ENCODE measurements around the gene USF1. TPM values are rescaled to one million over a fixed set of nuclear protein-coding genes. Genes with fewer than 3 reads are reported as not detected.
A peak's percentile ranks its signal among the peaks of the same experiment; 100 is the strongest.

The USF1 gene
- total and polyA plus RNA-seq, 11 donors: 20.2 to 51.1 (median 30.7) TPM

DNA sequence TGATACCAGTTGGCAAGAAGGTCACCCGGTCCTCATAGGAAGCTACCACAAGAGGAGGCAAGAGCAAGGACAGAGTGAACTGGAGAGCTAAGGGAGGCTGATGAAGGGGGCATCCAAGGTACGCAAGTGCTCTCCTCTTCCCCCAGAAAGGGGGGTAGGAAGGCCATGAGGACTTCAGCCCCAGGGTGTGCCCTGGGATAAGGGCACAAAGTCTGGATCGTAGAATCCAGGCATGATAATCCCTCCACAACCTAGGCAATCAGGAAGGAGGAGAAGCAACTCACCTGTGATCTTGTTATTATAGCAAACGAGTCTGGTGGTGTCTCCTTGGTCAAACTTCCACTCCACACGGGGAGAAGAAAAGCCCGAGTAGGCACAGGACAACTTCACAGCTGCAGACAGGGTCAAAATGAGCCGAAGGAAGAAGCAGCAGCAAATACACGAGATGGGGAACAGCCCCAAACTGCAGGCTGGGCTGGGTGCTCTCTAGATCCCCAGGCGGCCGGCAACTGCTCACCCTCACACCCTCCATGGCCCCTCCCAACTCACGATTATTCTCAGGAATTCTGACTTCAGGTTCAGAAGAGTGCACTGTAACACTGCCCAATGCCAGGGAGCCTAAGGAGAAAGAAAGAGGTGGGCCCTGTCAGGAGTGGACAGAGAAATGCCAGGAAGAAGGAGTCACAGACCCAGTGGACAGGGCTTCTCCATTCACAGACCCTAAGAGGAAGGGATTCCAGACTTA lies 44.9 kb downstream of the USF1 start:
- H3K4me1 ChIP-seq: peaks cover 0 to 23% (median 6%) of the 10 kb centered on the region in 12 donors
- no peak overlapping the region for H3K4me3 ChIP-seq
- H3K9me3 ChIP-seq: no peaks in the 10 kb centered on the region
- H3K36me3 ChIP-seq: peaks cover 0 to 31% (median 7%) of the 10 kb centered on the region in 9 donors
- intact Hi-C loops (cut with DNase I): loop anchor here in 1 of 10 donors (2.0 kb wide), 1 partner anchor 38 kb away; the partner anchor contains the start of gene TSTD1
- DNase-seq: no peak
- ATAC-seq: no peak
- 76 to 87% (median 80%) methylated on average over 11 of the region's 11 CpGs for WGBS, 4 donors
- no peaks in the 10 kb centered on the region for H3K27me3 ChIP-seq
- H3K27ac ChIP-seq: peak overlapping the region in 1 of 12 donors; percentile 30
- TF ChIP-seq, protein P1, sequence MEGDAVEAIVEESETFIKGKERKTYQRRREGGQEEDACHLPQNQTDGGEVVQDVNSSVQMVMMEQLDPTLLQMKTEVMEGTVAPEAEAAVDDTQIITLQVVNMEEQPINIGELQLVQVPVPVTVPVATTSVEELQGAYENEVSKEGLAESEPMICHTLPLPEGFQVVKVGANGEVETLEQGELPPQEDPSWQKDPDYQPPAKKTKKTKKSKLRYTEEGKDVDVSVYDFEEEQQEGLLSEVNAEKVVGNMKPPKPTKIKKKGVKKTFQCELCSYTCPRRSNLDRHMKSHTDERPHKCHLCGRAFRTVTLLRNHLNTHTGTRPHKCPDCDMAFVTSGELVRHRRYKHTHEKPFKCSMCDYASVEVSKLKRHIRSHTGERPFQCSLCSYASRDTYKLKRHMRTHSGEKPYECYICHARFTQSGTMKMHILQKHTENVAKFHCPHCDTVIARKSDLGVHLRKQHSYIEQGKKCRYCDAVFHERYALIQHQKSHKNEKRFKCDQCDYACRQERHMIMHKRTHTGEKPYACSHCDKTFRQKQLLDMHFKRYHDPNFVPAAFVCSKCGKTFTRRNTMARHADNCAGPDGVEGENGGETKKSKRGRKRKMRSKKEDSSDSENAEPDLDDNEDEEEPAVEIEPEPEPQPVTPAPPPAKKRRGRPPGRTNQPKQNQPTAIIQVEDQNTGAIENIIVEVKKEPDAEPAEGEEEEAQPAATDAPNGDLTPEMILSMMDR (IDR thresholded peaks at IDR 0.05): no peak
- TF ChIP-seq POLR2A (IDR thresholded peaks at IDR 0.05): no peak

DNA sequence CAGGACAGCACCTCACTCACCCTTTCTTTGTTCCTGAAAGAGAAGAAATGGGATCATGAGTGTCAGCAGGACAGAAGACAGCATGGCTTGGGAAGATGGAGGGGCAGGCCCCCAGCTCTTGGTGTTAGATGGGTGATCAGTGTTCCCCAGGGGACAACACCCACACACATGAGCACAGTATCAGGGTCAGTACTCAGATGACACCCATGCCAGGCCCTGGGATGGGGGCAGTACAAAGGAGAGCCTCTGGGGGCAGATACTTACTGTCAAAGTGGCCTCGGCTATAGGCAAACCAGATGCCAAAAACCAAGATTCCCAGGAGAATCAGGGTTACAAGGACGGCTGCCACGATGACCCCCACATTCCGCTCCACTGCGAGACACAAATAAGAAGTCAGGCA lies 46.4 kb downstream of the USF1 start:
- Histone ChIP-seq H3K27ac (no peak overlapping the region), H3K9me3 (no peaks in the 10 kb centered on the region), H3K27me3 (no peaks in the 10 kb centered on the region), H3K4me1 (peaks cover 0 to 24% (median 6%) of the 10 kb centered on the region in 12 donors), H3K36me3 (peaks cover 0 to 31% (median 7%) of the 10 kb centered on the region in 9 donors), H3K4me3 (no peak overlapping the region)
- TF ChIP-seq, protein P1 (IDR thresholded peaks at IDR 0.05): no peak
- no peak for TF ChIP-seq POLR2A (IDR thresholded peaks at IDR 0.05)
- ATAC-seq (no peak), DNase-seq (no peak)
- WGBS, 4 donors: 80 to 90% (median 85%) methylated on average over 5 of the region's 5 CpGs; no CpG with 5 or more reads in 1 of the 4 donors
- intact Hi-C loops (cut with DNase I): loop anchor here in 9 of 10 donors (5.0 to 10.0 kb wide), 7 partner anchors 43 to 153 kb away; partner anchors contain the start of genes USF1 (in 4 of the 9), DEDD (in 2 of the 9), KLHDC9 (in 2 of the 9) and UFC1 (in 1 of the 9)

DNA sequence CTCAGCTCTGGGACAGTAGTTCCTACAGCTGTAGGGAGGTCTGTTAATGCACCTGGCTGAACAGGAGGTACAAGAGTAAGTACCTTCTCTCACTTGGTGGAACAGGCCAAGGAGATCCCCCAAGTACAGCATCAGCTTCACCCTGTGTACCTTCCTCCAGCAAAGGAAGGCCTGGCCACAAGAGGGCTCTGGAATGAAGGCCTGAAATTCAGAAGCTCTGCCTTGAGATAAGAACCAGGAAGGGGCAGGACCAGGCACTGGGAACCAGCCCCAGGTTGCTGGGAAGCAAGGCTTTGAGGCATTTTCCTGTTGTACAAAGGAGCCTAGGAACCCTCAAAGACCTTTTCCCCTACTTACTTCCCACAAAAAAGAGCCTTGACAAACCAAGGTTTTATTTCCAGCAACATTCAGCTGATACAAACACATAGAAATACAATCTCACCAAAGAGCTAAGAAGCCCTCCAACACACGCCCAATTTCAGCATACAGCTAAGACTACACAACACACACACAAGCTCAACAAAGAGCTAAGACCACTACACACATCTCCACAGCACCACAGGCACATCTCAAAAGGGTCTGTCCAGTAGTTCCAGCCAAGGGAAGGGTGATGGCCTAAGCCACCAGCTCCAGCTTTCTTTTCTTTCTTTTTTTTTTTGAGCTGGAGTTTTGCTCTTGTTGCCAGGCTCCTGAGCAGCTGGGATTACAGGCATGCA lies 48.3 kb downstream of the USF1 start:
- ATAC-seq: peak; percentile 83 to 94 (median 90)
- peaks cover 0 to 31% (median 7%) of the 10 kb centered on the region in 9 donors for H3K36me3 ChIP-seq
- H3K4me1 ChIP-seq: peaks cover 0 to 24% (median 6%) of the 10 kb centered on the region in 12 donors
- H3K27ac ChIP-seq: peak overlapping the region in 10 of 12 donors; percentile 10 to 76 (median 54)
- H3K27me3 ChIP-seq: no peaks in the 10 kb centered on the region
- TF ChIP-seq, protein P1 (IDR thresholded peaks at IDR 0.05): peak; percentile 46 to 77 (median 62)
- TF ChIP-seq POLR2A (IDR thresholded peaks at IDR 0.05): no peak
- WGBS, 4 donors: 59 to 79% (median 70%) methylated on average over 1 of the region's 1 CpG
- no peak overlapping the region for H3K4me3 ChIP-seq
- DNase-seq: peak; percentile 66 to 79 (median 70)
- H3K9me3 ChIP-seq: no peaks in the 10 kb centered on the region
- intact Hi-C loops (cut with DNase I): loop anchor here (1.0 to 10.0 kb wide), 10 partner anchors 45 to 155 kb away; partner anchors contain the start of genes USF1 (in 4 of the 10), KLHDC9 (in 3 of the 10), DEDD (in 2 of the 10) and UFC1 (in 1 of the 10)
